AG08396 (cell line): ENCODE data around the gene ZNF236.
"Not testable (repeated sequence)": the region's sequence is repeated elsewhere in the genome, so short reads cannot be mapped to it uniquely, and the experiment has no call there.

Experiments used
- DNase-seq: peaks from one replicate; pipeline ENCODE4 v3.0.0; 2012; ENCODE audit warnings: low spot score, mixed read lengths

The ZNF236 gene

GRCh38 chr18:76908277-76908676, 85.9 kb downstream of the ZNF236 start:
- DNase-seq = no peak

GRCh38 chr18:76909439-76909838, 87.1 kb downstream of the ZNF236 start:
- no peak for DNase-seq

DNA sequence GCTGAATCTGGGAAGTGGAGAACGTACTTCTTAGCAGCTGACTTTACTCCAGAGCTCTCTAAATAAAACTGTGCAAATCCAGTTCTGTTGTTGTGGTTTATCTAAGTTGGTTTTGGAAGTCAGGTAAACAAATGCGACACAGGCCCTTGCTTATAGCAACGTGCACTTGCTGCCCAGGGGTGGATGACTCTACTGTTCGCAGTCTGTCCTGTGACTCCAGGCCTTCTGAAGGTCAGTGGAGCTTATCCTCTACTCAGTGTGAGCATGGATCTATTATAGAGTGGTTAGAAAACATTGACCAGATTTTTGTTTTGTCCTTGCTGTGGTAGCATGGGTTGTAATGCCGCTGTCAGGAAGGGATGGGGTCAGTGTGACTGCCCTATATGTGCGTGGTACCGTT, 89.1 kb downstream of the ZNF236 start:
- DNase-seq = no peak

DNA sequence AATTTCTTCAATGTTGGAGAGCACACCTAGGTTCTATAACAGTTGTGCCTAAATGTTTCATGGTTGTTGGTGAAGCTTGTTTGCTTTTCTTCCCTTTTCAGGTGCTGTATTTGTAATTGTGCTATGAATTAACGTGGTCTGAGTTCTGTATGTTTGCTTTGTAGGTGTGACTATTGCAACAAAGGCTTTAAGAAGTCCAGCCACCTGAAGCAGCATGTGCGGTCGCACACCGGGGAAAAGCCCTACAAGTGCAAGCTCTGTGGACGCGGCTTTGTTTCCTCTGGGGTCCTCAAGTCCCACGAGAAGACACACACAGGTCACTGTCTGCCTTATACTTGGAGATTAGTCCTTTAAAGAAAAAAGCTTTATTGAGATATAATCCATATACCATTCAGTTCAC, 91.2 kb downstream of the ZNF236 start:
- no peak for DNase-seq

DNA sequence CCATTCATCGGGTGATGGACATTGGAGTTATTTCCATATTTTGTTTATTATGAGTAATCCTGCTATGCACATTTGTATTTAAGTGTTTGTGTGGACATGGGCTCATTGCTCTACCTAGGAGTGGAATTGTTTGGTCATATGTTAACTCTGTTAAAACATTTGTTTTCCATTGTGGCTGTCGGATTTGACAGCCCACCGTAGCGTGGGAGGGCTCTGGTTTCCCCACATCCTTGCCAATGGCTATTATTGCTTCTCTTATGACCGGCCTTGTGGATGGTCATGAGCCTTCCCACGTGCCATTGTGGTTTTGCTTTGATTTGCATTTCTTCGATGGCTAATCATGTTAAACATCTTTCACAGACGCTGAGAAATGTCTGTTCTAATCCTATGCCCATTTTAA, 92.0 kb downstream of the ZNF236 start:
- DNase-seq = no peak

DNA sequence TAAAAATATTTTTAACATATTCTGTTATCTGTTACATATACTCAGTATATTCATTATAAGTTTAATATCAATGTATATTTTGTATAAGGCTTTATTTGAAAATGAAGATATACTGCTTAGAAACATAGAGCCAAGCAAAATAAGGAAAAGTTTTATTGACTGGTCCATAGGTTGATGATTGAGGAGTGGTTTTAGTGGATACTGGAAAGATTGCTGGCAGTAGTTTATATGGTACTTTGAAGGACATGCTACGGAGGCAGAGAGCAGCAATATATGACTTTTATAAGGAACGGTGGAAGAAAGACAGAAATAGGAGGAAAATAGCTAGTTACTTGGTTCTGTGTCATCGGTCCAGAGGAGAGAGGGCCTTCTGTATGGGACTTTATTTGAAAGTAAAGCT, 92.4 kb downstream of the ZNF236 start:
- no peak for DNase-seq

GRCh38 chr18:76915456-76915855, 93.1 kb downstream of the ZNF236 start:
- DNase-seq = no peak

GRCh38 chr18:76920974-76921373, 98.6 kb downstream of the ZNF236 start:
- DNase-seq = no peak

GRCh38 chr18:76922107-76922506, 99.8 kb downstream of the ZNF236 start:
- peak; percentile 58 for DNase-seq

- DNase-seq = no peak
Measured at GRCh38 chr18:76923485-76924085, 101.2 kb downstream of the ZNF236 start.

- DNase-seq = no peak
Measured at GRCh38 chr18:76925501-76925900, 103.1 kb downstream of the ZNF236 start.

DNA sequence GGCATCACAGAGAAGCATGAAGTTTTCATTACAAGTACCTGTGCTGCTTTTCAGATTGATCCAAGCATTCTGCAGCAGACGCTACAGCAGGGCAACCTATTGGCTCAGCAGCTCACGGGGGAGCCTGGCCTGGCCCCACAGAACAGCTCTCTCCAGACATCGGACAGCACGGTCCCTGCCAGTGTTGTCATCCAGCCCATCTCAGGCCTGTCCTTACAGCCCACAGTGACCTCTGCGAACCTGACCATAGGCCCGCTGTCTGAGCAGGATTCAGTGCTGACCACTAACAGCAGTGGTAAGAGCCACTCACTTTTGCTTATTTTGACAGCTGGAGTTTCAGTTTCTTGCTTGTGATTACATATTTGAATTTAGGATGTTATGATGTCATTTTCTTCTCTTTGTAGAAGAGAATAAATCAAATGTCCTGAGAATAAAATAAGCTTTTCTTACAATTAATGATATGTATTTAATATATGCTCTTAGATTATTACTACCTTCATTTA, 104.9 kb downstream of the ZNF236 start:
- no peak for DNase-seq

DNA sequence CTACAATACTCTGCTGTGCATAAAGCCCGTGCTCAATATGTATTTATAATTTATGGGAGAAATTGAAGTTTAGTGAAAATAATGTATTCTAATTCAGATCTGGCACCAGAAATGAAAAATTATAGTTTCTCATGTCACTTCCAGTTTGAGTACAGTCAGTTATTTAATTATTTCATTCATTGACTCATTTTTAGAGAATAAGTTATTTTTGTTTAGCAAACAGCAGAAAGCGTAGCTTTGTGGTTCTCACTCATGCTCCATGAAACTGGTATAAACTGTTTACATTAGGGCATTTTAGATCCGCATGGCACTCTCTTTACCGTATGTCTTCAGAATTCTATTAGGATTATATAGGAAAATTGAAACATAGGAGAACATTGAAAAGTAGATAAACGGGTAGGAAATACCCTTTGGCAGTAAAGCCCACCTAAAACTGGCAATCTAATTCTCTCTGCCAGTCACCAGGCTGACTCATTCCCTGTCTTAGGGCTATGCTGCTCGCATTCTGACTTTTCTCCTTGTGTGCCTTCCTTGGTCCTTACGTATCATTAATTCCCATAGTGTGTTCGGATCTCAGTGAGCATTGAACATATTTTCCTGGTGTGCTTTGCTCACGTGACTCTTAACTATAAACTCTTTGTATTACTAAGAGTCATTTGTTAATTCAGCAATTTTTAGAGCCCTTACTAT, 106.0 kb downstream of the ZNF236 start:
- DNase-seq = no peak

- DNase-seq = no peak
Measured at GRCh38 chr18:76931171-76931570, 108.8 kb downstream of the ZNF236 start.

GRCh38 chr18:76932026-76932819, 109.9 kb downstream of the ZNF236 start:
- DNase-seq = peak; percentile 85

- DNase-seq = no peak
Measured at GRCh38 chr18:76935722-76936337, 113.5 kb downstream of the ZNF236 start.

DNA sequence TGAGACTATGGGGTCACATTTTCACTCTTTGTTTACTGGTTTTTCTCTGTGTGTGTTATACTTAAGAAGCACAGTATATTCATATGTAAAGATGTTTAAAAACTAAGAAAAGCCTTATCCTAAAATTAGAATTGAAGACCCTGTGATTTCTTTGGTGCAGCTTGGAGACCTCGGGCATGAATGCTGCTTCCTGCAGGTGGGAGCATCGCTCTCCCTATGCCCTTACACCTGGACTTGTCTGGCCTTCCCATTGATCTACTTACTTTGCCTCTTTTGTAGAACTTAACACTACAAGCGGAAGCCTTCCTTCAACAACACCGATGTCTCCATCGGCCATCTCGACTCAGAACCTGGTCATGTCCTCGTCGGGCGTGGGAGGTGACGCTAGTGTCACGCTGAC, 114.5 kb downstream of the ZNF236 start:
- DNase-seq = no peak

- DNase-seq = no peak
Measured at GRCh38 chr18:76937597-76937996, 115.2 kb downstream of the ZNF236 start.

- no peak for DNase-seq
Measured at GRCh38 chr18:76938619-76939018, 116.3 kb downstream of the ZNF236 start.

DNA sequence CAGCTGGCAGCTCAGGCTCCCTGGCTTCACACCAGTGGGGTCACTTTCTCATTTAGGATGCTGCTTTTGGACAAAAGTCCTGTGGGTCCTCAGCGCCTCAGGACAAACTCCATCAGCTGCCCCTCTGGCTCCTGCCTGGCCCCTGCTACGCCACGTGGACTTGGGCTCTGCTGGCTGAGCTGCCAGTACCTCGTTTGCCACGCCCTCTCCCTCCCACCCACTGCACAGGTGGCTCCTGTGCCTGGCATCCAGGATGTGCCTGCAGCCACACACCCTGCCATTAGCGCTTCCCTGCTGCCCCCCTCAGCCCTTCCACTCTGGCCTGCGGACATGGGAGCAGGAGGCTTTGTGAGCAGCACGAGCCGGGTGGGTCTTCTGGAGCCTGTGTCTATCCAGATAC, 118.9 kb downstream of the ZNF236 start:
- DNase-seq = no peak

GRCh38 chr18:76943542-76944339, 121.4 kb downstream of the ZNF236 start:
- DNase-seq = peak; percentile 39

DNA sequence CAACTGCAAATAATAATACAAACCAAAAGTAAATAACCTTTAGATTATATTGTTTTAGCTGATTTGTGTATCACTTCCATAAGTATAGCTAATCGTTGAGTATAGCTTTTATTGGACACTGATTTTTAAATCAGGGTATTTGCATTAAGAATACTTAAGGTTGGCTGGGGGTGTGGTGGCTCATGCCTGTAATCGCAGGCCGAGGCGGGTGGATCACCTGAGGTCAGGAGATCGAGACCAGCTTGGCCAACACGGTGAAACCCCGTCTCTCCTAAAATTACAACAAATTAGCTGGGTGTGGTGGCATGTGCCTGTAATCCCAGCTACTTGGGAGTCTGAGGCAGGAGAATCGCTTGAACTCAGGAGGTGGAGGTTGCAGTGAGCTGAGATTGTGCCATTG, 122.0 kb downstream of the ZNF236 start:
- not testable (repeated sequence) for DNase-seq
